Mesodermal cell (in vitro differentiated cells): Measurements from ENCODE around the gene TM7SF2.

Experiments used
- H3K27ac ChIP-seq: 2 replicates; pipeline ENCODE4 v1.7.0; 2013; ENCODE audit warnings: mild to moderate bottlenecking, low read depth, low read length, moderate library complexity; ENCODE audit not compliant: severe bottlenecking
- H3K36me3 ChIP-seq: 2 replicates; pipeline ENCODE4 v1.7.1; 2013; ENCODE audit warnings: mild to moderate bottlenecking, low read length, moderate library complexity; ENCODE audit not compliant: control insufficient read depth, insufficient read depth
- H3K4me1 ChIP-seq: one replicate; pipeline ENCODE4 v1.7.1; 2013; ENCODE audit warnings: mild to moderate bottlenecking, low read length; ENCODE audit not compliant: insufficient read depth, control insufficient read depth, poor library complexity, severe bottlenecking
- H3K4me3 ChIP-seq: 2 replicates; pipeline ENCODE4 v1.7.0; 2013; ENCODE audit warnings: low read length, control low read depth, mild to moderate bottlenecking; ENCODE audit not compliant: insufficient read depth, poor library complexity, severe bottlenecking; ENCODE audit errors: extremely low read depth
- H3K9me3 ChIP-seq: 2 replicates; pipeline ENCODE4 v1.7.1; 2013; ENCODE audit warnings: mild to moderate bottlenecking, low read length, moderate library complexity; ENCODE audit not compliant: control insufficient read depth
- WGBS, 2 experiments: methylation state at CpG; one replicate each; pipeline ENCODE4 v1.1.5; 2013; ENCODE audit warnings: missing lambda C conversion rate in 2 of 2; ENCODE audit not compliant: insufficient coverage in 2 of 2; 5-methylcytosine and 5-hydroxymethylcytosine counted together

TM7SF2 gene

DNA sequence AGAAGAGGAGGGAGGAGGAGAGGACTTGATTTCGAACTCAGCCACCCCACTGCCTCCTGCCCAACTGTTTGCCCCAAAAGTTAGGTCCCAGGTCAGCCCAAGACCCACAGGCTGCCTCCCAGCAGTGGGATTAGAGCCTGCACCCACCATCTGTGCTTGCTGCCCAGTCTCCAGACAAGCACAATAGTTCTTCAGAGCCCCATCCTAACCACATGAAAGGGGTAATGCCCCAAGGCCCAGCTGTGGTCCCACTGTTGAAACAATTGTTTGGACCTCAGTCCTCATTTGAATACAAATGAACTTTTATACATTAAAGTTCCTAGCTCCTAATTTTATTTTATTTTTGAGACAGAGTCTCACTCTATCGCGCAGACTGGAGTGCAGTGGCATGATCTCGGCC is 21.0 kb upstream of the TM7SF2 start:
- no peaks in the 10 kb centered on the region for H3K9me3 ChIP-seq
- WGBS, 2 experiments: 100% methylated on average over 3 of the region's 4 CpGs
- no peak overlapping the region for H3K27ac ChIP-seq
- H3K36me3 ChIP-seq: peaks cover 41% of the 10 kb centered on the region
- no peak overlapping the region for H3K4me3 ChIP-seq
- H3K4me1 ChIP-seq: no peaks in the 10 kb centered on the region

DNA sequence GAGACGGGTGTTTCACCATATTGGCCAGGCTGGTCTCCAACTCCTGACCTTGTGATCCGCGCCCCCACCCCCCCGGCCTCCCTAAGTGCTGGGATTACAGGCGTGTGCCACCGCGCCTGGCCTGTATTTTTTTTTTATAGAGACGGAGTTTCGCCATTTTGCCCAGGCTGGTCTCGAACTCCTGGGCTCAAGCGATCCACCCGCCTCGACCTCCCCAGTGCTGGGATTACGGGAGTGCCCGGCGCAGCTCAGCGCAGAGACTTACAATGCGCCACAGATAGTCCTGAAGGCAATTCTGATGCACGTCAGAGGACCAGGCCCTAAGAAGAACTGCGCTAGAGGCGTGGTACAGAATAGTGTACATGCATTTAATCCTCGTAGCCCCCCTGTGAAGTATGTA is 16.2 kb upstream of the TM7SF2 start:
- no peak overlapping the region for H3K27ac ChIP-seq
- peaks cover 4% of the 10 kb centered on the region for H3K4me1 ChIP-seq
- WGBS, 2 experiments: 90% methylated on average over 19 to 22 of the region's 22 CpGs
- no peaks in the 10 kb centered on the region for H3K9me3 ChIP-seq
- H3K36me3 ChIP-seq: peaks cover 16% of the 10 kb centered on the region
- H3K4me3 ChIP-seq: peak overlapping the region; percentile 79

DNA sequence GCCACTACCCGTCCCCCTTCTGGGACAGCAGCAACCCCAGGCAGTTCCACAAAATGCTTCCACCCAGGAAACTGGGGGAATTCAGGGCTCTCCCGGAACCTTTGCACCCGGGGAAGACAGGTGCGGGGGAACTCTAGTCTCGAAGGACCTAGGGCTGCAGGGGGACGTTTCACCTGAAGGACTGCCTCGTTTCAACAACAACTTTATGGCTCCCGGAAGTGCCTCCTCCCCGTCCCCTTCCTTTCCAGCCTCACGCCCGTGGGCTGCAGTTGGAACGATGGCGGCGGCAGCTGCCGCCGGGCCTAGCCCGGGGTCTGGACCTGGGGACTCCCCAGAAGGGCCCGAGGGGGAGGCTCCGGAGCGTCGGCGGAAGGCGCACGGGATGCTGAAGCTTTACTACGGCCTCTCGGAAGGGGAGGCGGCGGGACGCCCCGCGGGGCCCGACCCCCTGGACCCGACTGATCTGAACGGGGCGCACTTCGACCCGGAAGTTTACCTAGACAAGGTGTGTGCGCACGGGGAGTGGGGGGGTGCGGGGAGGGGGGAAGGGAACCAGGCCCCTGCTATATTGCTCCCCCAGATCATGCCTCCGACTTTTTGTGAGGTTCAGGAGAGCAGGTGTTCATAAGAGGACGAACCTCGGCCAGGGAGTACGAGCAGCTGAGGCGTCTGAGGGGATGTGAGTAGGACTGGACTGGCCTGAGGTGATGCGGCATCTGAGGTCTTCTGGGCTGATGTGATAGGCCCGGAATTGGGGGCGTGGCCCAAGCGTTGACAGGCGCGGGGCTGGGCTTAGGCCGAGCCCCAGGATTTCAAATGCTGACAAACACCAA is 15.5 kb upstream of the TM7SF2 start, which contains the start of gene VPS51:
Gene VPS51 (plus strand): TSS at position 241 of the 833 bp plus-strand sequence. CDS start 37 bp downstream, at position 278.
- 0 to 1% methylated on average over 41 to 42 of the region's 52 CpGs for WGBS, 2 experiments
- H3K9me3 ChIP-seq: no peaks in the 10 kb centered on the region
- peak within 1 kb of the TSS; percentile 73 for H3K27ac ChIP-seq
- H3K4me3 ChIP-seq: peak within 1 kb of the TSS; percentile 79
- peaks cover 20% of the 10 kb centered on the region for H3K36me3 ChIP-seq
- H3K4me1 ChIP-seq: peaks cover 4% of the 10 kb centered on the region

DNA sequence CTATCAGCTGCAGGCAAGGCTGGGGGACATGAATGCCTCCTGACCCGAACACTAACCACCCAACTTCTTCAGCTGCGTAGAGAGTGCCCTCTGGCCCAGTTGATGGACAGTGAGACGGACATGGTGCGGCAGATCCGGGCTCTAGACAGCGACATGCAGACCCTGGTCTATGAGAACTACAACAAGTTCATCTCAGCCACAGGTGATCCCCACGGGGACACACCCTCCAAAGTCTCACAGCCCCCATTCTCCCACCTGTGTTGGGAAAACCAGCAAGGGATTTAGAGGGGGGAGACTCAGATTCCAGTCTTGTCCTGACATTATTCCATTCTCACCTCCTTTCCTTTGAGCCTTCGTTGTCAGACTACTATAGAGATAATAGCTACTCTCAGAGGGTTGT is 14.7 kb upstream of the TM7SF2 start:
- H3K27ac ChIP-seq: no peak overlapping the region

DNA sequence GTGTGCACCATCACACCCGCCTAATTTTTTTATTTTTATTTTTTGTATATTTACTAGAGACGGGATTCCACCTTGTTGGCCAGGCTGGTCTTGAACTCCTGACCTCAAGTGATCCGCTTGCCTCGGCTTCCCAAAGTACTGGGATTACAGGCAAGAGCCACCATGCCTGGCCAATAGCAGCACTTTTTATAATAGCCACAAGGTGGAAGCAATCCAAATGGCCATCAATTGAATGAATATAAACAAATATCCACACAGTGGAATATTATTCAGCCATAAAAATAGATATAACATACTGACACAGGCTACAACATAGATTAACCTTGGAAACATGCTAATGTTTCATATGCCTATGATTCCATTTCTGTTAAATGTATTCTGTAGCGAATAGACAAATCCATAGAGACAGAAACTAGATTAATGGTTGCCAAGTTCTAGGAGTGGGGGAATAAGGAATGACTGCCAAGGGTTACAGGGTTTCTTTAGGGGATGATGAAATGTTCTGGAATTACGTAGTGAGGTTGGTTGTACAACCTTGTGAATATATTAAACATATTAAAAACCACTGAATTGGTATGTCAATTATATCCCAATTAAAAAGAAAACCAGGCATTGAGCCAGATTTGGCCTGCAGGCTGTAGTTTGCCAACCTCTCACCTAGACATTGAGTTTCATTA is 10.9 kb upstream of the TM7SF2 start:
- Histone ChIP-seq H3K27ac (no peak overlapping the region), H3K4me1 (peaks cover 4% of the 10 kb centered on the region), H3K4me3 (no peak overlapping the region), H3K9me3 (no peaks in the 10 kb centered on the region), H3K36me3 (peaks cover 33% of the 10 kb centered on the region)
- 84 to 93% methylated on average over 2 to 4 of the region's 6 CpGs for WGBS, 2 experiments

More for the DNA sequence above, 14.7 kb upstream of the TM7SF2 start:
- WGBS, 2 experiments: 68 to 75% methylated on average over 6 to 7 of the region's 8 CpGs
- H3K9me3 ChIP-seq: no peaks in the 10 kb centered on the region
- H3K4me3 ChIP-seq: peak overlapping the region; percentile 79
- peaks cover 20% of the 10 kb centered on the region for H3K36me3 ChIP-seq
- peaks cover 4% of the 10 kb centered on the region for H3K4me1 ChIP-seq

DNA sequence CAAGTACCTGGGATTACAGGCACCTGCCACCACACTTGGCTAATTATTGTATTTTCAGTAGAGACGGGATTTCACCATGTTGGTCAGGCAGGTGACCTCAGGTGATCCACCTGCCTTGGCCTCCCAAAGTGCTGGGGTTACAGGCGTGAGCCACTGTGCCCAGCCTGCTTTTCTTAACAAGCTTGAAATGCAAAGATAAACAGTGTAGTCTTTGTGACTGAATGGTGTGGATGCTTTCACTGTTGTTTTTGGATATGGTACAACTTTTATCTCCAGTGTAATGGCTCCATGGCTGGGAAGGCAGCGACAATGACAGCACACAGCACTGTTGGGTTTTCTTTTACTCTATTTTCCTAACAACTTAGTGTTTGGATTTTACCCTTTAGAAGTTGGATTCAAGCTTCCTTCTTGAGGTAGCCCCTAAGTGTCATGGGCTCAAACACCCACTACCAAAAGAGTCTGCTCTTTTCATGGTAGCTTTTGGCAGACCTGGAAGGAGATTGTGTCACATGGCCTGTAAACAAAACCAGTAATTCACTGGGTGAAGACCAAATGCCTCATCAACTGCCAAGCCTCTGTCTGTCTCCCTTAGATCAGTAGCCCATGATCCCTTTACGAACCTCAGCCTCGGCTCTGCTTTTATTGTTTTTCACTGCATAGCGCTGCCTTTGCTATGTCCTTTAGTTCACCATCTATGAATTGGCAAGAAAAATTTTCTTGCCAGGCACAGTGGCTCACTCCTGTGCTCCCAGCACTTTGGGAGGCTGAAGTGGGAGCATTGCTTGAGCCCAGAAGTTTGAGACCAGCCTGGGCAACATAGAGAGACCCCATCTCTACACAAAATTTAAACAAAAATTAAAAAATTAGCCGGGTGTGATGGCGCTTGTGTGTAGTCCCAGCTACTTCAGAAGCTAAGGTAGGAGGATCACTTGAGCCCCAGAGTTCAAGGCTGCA is 9.3 kb upstream of the TM7SF2 start:
- Histone ChIP-seq H3K4me3 (no peak overlapping the region), H3K4me1 (no peaks in the 10 kb centered on the region), H3K27ac (no peak overlapping the region), H3K9me3 (no peaks in the 10 kb centered on the region), H3K36me3 (peaks cover 35% of the 10 kb centered on the region)
- WGBS, 2 experiments: 92 to 98% methylated on average over 6 to 7 of the region's 8 CpGs

DNA sequence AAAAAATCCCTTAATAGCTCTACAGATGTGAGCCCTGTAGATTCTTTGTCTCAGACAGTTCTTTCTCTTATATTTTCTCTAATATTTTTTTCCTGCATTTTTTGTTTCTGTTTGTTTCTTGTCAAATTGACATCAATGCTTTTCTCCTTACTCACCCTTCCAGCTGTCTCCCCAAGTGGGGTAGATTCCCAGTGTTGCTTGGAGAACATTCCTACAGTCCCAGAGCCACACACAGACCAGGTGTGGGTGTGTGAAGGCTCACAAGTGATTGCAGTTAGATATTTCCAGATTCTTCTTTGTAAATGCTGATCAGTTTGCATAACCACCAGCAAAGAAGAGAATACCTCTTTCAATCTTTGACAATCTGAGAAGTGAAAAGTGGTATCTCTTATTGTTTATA is 8.2 kb upstream of the TM7SF2 start:
- Histone ChIP-seq H3K4me3 (no peak overlapping the region), H3K9me3 (no peaks in the 10 kb centered on the region), H3K27ac (no peak overlapping the region), H3K4me1 (no peaks in the 10 kb centered on the region), H3K36me3 (peaks cover 33% of the 10 kb centered on the region)

DNA sequence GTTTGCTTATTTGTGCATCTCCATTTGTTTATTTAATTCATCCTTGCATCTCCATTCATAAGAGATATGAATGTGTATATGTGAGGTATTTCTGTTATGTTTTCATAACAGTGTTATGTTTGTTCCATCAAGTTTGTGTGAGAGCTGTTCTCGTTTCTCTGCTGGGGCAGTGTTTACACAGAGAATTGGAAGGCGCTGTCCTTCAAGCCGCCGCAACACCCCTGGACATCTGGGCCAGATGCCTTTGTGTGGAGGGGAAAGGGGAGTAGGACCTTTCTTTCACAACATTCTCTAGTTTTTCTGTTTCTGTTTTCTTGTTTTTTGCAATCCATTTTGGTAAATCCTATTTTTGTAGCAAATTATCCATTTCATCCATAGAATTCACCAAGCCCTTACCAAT is 7.0 kb upstream of the TM7SF2 start:
- 95 to 100% methylated on average over 1 to 2 of the region's 4 CpGs for WGBS, 2 experiments
- no peak overlapping the region for H3K4me3 ChIP-seq
- H3K4me1 ChIP-seq: no peaks in the 10 kb centered on the region

DNA sequence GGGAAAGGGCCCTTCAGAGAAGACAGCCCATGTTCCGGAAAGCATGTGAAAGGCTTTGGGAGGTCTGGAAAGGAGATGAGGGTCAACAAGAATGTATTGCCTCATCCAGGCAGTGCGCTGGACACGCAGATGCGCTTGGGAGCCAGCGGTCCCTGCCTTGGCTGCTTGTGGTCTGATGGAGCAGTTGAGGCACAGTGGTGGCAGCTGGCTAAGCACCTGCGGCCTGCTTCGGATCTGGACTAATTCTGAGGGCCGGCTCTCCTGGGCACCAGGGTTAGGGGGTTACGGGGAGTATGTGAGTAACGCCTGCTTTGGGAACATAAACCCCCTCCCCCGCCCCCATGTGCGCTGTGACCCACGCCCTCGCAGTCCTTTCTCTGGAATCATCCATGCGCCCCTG is 4.6 kb upstream of the TM7SF2 start:
- WGBS, 2 experiments: 97 to 100% methylated on average over 7 to 9 of the region's 15 CpGs
- H3K27ac ChIP-seq: no peak overlapping the region
- no peaks in the 10 kb centered on the region for H3K9me3 ChIP-seq
- H3K36me3 ChIP-seq: peaks cover 34% of the 10 kb centered on the region
- peaks cover 9% of the 10 kb centered on the region for H3K4me1 ChIP-seq
- no peak overlapping the region for H3K4me3 ChIP-seq

More for the DNA sequence above, 7.0 kb upstream of the TM7SF2 start:
- Histone ChIP-seq H3K27ac (no peak overlapping the region), H3K9me3 (no peaks in the 10 kb centered on the region), H3K36me3 (peaks cover 35% of the 10 kb centered on the region)

DNA sequence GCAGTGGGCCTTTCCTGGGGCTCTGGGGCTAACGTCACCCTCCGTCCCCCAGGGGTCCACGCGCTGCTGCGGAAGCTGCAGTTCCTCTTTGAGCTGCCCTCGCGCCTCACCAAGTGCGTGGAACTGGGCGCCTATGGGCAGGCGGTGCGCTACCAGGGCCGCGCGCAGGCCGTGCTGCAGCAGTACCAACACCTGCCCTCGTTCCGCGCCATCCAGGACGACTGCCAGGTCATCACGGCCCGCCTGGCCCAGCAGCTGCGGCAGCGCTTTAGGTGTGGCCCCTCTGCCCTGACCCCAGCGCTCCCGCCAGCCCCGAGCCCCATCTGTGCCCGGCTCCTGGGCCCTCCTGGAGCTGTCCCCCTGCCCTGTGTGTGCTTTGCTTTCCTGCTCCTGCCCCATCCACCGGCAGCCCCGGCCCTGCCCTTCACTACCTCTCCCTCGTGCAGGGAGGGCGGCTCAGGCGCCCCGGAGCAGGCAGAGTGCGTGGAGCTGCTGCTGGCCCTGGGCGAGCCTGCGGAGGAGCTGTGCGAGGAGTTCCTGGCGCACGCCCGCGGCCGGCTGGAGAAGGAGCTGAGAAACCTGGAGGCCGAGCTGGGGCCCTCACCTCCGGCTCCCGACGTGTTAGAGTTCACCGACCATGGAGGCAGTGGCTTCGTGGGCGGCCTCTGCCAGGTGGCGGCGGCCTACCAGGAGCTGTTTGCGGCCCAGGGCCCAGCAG is 3.8 kb upstream of the TM7SF2 start:
- H3K9me3 ChIP-seq: no peaks in the 10 kb centered on the region
- H3K36me3 ChIP-seq: peaks cover 34% of the 10 kb centered on the region
- no peak overlapping the region for H3K27ac ChIP-seq
- H3K4me1 ChIP-seq: peaks cover 12% of the 10 kb centered on the region
- no peak overlapping the region for H3K4me3 ChIP-seq
- WGBS, 2 experiments: 96% methylated on average over 43 to 52 of the region's 52 CpGs
